ENCODE measurements around the gene ARHGAP31. TPM values are rescaled to one million over a fixed set of nuclear protein-coding genes. Genes with fewer than 3 reads are reported as not detected.
"Not testable (repeated sequence)": the region's sequence is repeated elsewhere in the genome, so short reads cannot be mapped to it uniquely, and the experiment has no call there.

Gene ARHGAP31, protein sequence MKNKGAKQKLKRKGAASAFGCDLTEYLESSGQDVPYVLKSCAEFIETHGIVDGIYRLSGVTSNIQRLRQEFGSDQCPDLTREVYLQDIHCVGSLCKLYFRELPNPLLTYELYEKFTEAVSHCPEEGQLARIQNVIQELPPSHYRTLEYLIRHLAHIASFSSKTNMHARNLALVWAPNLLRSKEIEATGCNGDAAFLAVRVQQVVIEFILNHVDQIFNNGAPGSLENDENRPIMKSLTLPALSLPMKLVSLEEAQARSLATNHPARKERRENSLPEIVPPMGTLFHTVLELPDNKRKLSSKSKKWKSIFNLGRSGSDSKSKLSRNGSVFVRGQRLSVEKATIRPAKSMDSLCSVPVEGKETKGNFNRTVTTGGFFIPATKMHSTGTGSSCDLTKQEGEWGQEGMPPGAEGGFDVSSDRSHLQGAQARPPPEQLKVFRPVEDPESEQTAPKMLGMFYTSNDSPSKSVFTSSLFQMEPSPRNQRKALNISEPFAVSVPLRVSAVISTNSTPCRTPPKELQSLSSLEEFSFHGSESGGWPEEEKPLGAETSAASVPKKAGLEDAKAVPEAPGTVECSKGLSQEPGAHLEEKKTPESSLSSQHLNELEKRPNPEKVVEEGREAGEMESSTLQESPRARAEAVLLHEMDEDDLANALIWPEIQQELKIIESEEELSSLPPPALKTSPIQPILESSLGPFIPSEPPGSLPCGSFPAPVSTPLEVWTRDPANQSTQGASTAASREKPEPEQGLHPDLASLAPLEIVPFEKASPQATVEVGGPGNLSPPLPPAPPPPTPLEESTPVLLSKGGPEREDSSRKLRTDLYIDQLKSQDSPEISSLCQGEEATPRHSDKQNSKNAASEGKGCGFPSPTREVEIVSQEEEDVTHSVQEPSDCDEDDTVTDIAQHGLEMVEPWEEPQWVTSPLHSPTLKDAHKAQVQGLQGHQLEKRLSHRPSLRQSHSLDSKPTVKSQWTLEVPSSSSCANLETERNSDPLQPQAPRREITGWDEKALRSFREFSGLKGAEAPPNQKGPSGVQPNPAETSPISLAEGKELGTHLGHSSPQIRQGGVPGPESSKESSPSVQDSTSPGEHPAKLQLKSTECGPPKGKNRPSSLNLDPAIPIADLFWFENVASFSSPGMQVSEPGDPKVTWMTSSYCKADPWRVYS (N-terminal part only)
- 1 to 10 TPM; 1.4 to 8.3 TPM for total RNA-seq

DNA sequence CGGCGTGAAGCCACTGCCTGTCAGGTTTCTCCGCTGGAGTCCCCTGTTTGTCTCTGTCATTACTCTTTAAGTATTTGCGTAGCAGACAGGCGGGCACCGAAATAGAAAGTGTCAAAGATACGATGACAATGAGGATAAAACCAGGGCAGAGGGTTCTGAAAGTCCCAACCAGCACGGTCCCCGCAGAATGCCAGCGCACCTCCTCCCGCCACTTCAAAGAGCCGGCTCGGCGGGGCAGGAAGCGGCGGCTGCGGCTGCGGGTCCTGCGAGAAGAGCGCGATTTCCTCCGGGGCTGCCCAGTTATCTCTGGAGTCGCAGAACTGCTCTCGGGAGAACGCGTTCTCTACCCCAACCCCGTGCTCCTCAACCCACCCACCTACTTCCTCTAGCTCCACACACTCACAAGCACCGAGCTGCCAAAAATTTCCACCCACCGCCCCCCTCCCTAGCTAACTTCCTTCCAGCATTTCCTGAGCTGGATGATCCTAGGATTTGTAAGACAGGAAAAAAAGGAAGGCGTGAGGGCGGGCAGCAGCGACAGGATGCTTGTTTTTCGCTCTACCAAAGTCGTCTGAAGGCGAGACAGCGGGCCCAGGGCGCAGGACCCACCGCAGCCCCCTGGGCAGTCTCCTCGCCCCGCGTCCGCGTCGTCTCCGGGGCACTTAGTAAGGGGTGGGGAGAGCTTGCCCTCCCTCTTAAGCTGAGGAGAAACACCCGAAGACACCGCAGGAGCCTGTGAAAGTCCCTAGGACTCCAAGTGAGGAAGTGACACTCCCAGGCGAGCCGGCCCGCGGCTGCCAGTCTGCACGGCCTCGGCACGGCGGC is at the start of gene ARHGAP31:
ARHGAP31 (plus strand) TSS at position 513 of the 825 bp plus-strand sequence. CDS start 522 bp downstream, outside the sequence.
- Mint-ChIP-seq H3K4me3 (peak within 1 kb of the TSS; percentile 79), H3K27ac (peak within 1 kb of the TSS; percentile 69), H3K9me3 (ENCODE audit: low read depth) (no peaks in the 10 kb centered on the region), H3K4me1 (peaks cover 44% of the 10 kb centered on the region), H3K27me3 (peaks cover 22% of the 10 kb centered on the region), H3K36me3 (no peaks in the 10 kb centered on the region)
- CTCF ChIA-PET = interaction anchor here (0.7 to 2.8 kb wide), 7 partner anchors 11 to 409 kb away, joined by 3 to 11 read pairs (median 4); partner anchors contain the start of genes B4GALT4 and TMEM39A
- ATAC-seq = peak; percentile 72
- peak; percentile 84 for DNase-seq

GRCh38 chr3:119245778-119246177 is 48.4 kb upstream of the ARHGAP31 start:
- H3K9me3 Mint-ChIP-seq (ENCODE audit: low read depth) = no peaks in the 10 kb centered on the region
- peaks cover 5% of the 10 kb centered on the region for H3K36me3 Mint-ChIP-seq
- peaks cover 7% of the 10 kb centered on the region for H3K4me1 Mint-ChIP-seq
- ATAC-seq (no peak), DNase-seq (no peak)
- H3K27ac Mint-ChIP-seq = no peak overlapping the region
- H3K4me3 Mint-ChIP-seq = no peak overlapping the region
- peaks cover 21% of the 10 kb centered on the region for H3K27me3 Mint-ChIP-seq
- CTCF ChIA-PET = interaction anchor here (1.5 to 2.0 kb wide), 3 partner anchors 29 to 363 kb away, joined by 4 to 8 read pairs (median 6); no protein-coding TSS in a partner anchor

- no peaks in the 10 kb centered on the region for H3K36me3 Mint-ChIP-seq
- no peak overlapping the region for H3K27ac Mint-ChIP-seq
- H3K4me3 Mint-ChIP-seq = no peak overlapping the region
- CTCF ChIA-PET = no interaction called here
- no peak for DNase-seq
- no peaks in the 10 kb centered on the region for H3K4me1 Mint-ChIP-seq
- ATAC-seq = no peak
- peaks cover 15% of the 10 kb centered on the region for H3K27me3 Mint-ChIP-seq
- H3K9me3 Mint-ChIP-seq (ENCODE audit: low read depth) = no peaks in the 10 kb centered on the region
These were observed 39.0 kb upstream of the ARHGAP31 start for GRCh38 chr3:119255214-119255613.

DNA sequence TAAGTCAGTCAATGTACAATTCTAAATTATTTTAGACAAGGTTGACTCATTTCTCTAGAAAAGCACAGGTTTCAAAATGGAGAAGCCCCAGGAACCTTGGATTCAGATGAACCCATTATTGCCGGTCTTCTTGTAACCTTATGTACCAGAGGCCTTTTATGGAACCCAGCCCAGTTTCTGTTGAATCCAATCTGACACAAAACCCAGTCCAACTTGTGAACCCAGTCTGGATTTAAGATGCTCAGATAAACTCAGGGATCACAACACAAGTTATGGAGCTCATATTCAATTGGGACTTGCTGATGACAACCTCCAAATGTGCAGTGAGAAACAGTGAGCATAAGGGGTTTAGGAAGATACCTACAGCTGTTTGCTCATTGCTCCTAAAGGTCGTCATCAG is 37.1 kb upstream of the ARHGAP31 start:
- DNase-seq = no peak
- Mint-ChIP-seq H3K4me3 (no peak overlapping the region), H3K27ac (no peak overlapping the region), H3K36me3 (no peaks in the 10 kb centered on the region), H3K4me1 (no peaks in the 10 kb centered on the region), H3K27me3 (peaks cover 3% of the 10 kb centered on the region), H3K9me3 (ENCODE audit: low read depth) (no peaks in the 10 kb centered on the region)
- CTCF ChIA-PET = interaction anchor here (0.7 to 1.7 kb wide), 2 partner anchors 16 to 19 kb away, joined by 3 to 9 read pairs; partner anchors contain the start of gene B4GALT4
- no peak for ATAC-seq

- Mint-ChIP-seq H3K27ac (no peak overlapping the region), H3K4me1 (no peaks in the 10 kb centered on the region), H3K27me3 (peaks cover 5% of the 10 kb centered on the region), H3K9me3 (ENCODE audit: low read depth) (no peaks in the 10 kb centered on the region), H3K36me3 (no peaks in the 10 kb centered on the region), H3K4me3 (no peak overlapping the region)
- ATAC-seq (no peak), DNase-seq (no peak)
- CTCF ChIA-PET = interaction anchor here (1.2 to 1.7 kb wide), 2 partner anchors 11 to 16 kb away, joined by 3 to 9 read pairs; partner anchors contain the start of gene B4GALT4
These were observed 36.4 kb upstream of the ARHGAP31 start for GRCh38 chr3:119257654-119258410.

DNA sequence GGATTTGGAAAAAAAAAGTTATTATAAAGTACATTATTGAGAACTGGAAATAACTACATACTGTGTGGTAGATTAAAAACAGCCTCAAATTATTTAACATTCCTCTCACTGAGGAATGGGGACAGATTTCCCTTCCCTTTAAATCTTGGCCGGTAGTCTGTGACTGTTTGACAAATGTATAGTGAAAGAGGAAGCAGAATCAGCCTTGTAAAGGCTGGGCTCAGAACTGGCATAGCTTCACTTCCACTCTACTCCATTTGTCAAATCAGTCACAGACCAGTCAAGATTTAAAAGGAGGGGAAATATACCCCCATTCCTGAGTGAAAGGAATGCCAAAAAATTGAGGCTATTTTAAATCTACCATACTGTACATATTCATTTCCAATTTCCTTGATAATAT is 35.3 kb upstream of the ARHGAP31 start:
- H3K4me1 Mint-ChIP-seq = no peaks in the 10 kb centered on the region
- no peak overlapping the region for H3K4me3 Mint-ChIP-seq
- CTCF ChIA-PET = interaction anchor here (0.7 to 1.7 kb wide), 2 partner anchors 15 to 18 kb away, joined by 3 to 9 read pairs; partner anchors contain the start of gene B4GALT4
- H3K27me3 Mint-ChIP-seq = peaks cover 8% of the 10 kb centered on the region
- no peaks in the 10 kb centered on the region for H3K36me3 Mint-ChIP-seq
- H3K27ac Mint-ChIP-seq = no peak overlapping the region
- H3K9me3 Mint-ChIP-seq (ENCODE audit: low read depth) = no peaks in the 10 kb centered on the region
- ATAC-seq (no peak), DNase-seq (no peak)

DNA sequence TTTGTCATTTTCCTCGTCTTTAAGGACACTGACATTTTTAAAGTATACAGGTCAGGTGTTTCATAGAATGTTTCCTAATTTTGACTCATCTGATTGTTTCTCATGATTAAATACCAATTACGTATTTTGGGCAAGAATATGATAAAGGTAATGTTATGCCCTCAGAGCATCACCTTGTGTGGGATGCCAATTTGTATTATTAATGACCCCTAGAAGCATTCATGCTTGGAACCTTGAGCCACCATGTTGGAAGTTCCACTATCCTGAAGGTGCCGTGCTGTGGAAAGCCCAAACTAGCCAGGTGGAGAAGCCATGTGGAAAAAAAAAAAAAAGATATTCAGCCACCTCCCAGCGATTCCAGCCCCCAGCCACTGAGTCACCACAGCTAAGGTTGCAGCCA is 34.4 kb upstream of the ARHGAP31 start:
- H3K27ac Mint-ChIP-seq = no peak overlapping the region
- no peaks in the 10 kb centered on the region for H3K36me3 Mint-ChIP-seq
- H3K27me3 Mint-ChIP-seq = peaks cover 10% of the 10 kb centered on the region
- DNase-seq (no peak), ATAC-seq (no peak)
- H3K4me3 Mint-ChIP-seq = no peak overlapping the region
- CTCF ChIA-PET = no interaction called here
- no peaks in the 10 kb centered on the region for H3K4me1 Mint-ChIP-seq
- no peaks in the 10 kb centered on the region for H3K9me3 Mint-ChIP-seq (ENCODE audit: low read depth)

DNA sequence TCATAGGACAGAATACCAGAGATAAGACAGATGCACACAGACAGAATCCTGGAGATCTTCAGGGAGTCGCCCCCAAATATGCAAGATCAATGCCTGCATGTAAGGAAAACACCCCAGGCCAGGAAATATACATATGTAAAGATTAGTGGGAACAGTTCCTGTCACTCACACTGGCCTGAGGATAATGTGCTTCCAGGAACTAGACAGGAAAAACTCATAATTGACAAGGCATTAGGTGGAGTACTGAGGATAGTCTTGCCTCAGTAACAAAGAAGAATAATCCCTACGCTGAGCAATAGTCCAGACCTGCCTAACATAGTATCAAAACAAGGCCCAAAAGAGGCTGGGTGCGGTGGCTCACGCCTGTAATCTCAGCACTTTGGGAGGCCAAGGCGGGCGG is 33.1 kb upstream of the ARHGAP31 start:
- Mint-ChIP-seq H3K27ac (no peak overlapping the region), H3K4me1 (no peaks in the 10 kb centered on the region), H3K36me3 (no peaks in the 10 kb centered on the region), H3K27me3 (peaks cover 13% of the 10 kb centered on the region), H3K9me3 (ENCODE audit: low read depth) (no peaks in the 10 kb centered on the region), H3K4me3 (no peak overlapping the region)
- no peak for DNase-seq
- CTCF ChIA-PET = interaction anchor here (0.8 kb wide), 1 partner anchor 20 kb away, joined by 3 read pairs; no protein-coding TSS in a partner anchor
- ATAC-seq = no peak

- H3K27ac Mint-ChIP-seq, H3K4me3 Mint-ChIP-seq, DNase-seq, ATAC-seq, H3K36me3 Mint-ChIP-seq, H3K4me1 Mint-ChIP-seq: not testable (repeated sequence)
- Mint-ChIP-seq H3K27me3 (peaks cover 26% of the 10 kb centered on the region), H3K9me3 (ENCODE audit: low read depth) (peaks cover 10% of the 10 kb centered on the region)
- CTCF ChIA-PET = interaction anchor here (1.1 kb wide), 1 partner anchor 90 kb away, joined by 3 read pairs; no protein-coding TSS in a partner anchor
These were observed 24.0 kb upstream of the ARHGAP31 start for GRCh38 chr3:119270212-119270611.

- no peak for ATAC-seq
- DNase-seq = no peak
- no peak overlapping the region for H3K4me3 Mint-ChIP-seq
- no peak overlapping the region for H3K27ac Mint-ChIP-seq
- H3K4me1 Mint-ChIP-seq = no peaks in the 10 kb centered on the region
- CTCF ChIA-PET = interaction anchor here (1.0 to 1.1 kb wide), 2 partner anchors 18 to 20 kb away, joined by 3 read pairs; no protein-coding TSS in a partner anchor
- H3K9me3 Mint-ChIP-seq (ENCODE audit: low read depth) = peaks cover 4% of the 10 kb centered on the region
- H3K27me3 Mint-ChIP-seq = no peaks in the 10 kb centered on the region
- peaks cover 3% of the 10 kb centered on the region for H3K36me3 Mint-ChIP-seq
These were observed 17.5 kb upstream of the ARHGAP31 start for GRCh38 chr3:119276680-119277079.

- Mint-ChIP-seq H3K27me3 (peaks cover 7% of the 10 kb centered on the region), H3K4me3 (no peak overlapping the region), H3K9me3 (ENCODE audit: low read depth) (peaks cover 18% of the 10 kb centered on the region), H3K4me1 (no peaks in the 10 kb centered on the region), H3K36me3 (peaks cover 16% of the 10 kb centered on the region), H3K27ac (no peak overlapping the region)
- no peak for ATAC-seq
- CTCF ChIA-PET = no interaction called here
- no peak for DNase-seq
These were observed 15.1 kb upstream of the ARHGAP31 start for GRCh38 chr3:119279101-119279554.
